GM12875 (cell line): ENCODE data around the gene TMEM87B.
A peak's percentile ranks its signal among the peaks of the same experiment; 100 is the strongest.
"Not testable (repeated sequence)": the region's sequence is repeated elsewhere in the genome, so short reads cannot be mapped to it uniquely, and the experiment has no call there.

Source experiments
- H3K4me3 ChIP-seq: one replicate; pipeline ENCODE4 v1.5.1; 2011; ENCODE audit warnings: low read depth, low read length, control low read depth
- CTCF ChIP-seq: IDR thresholded peaks from 2 replicates; pipeline ENCODE4 v1.5.1; 2011; ENCODE audit warnings: low read depth, mild to moderate bottlenecking, control low read depth, inconsistent platforms, low read length, moderate library complexity, borderline replicate concordance; ENCODE audit not compliant: insufficient read depth

TMEM87B gene

GRCh38 chr2:112056626-112056987 lies 1.5 kb downstream of the TMEM87B start:
- TF ChIP-seq CTCF = no peak
- H3K4me3 ChIP-seq = peak overlapping the region; percentile 92

GRCh38 chr2:112059671-112060070 lies 4.6 kb downstream of the TMEM87B start:
- no peak for TF ChIP-seq CTCF
- H3K4me3 ChIP-seq = no peak overlapping the region

GRCh38 chr2:112061299-112061698 lies 6.2 kb downstream of the TMEM87B start:
- no peak overlapping the region for H3K4me3 ChIP-seq
- TF ChIP-seq CTCF = no peak

- no peak for TF ChIP-seq CTCF
- H3K4me3 ChIP-seq = no peak overlapping the region
These were observed 6.8 kb downstream of the TMEM87B start for GRCh38 chr2:112061840-112062239.

DNA sequence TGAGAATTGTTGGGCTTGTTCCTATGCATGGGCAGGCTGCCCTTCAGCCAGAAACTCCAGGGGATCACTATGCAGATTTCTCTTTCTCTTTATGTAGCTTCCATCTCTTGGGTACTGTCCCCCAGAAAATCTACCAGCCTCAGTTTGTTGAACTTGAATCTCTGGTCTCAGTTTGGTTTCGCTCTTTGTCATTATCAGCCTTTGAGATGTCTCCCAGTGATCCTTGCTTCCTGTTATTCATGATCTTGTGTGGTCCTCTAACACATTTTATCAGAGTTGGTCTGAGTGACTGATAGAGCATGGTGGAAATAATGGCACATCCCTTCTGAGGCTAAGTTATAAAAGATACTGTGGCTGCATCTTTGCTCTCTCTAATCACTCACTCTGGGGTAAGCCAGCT lies 7.8 kb downstream of the TMEM87B start:
- H3K4me3 ChIP-seq = no peak overlapping the region
- no peak for TF ChIP-seq CTCF

- no peak overlapping the region for H3K4me3 ChIP-seq
- no peak for TF ChIP-seq CTCF
These were observed 10.4 kb downstream of the TMEM87B start for GRCh38 chr2:112065486-112065885.

GRCh38 chr2:112065966-112066365 lies 10.9 kb downstream of the TMEM87B start:
- H3K4me3 ChIP-seq = no peak overlapping the region
- TF ChIP-seq CTCF = no peak

DNA sequence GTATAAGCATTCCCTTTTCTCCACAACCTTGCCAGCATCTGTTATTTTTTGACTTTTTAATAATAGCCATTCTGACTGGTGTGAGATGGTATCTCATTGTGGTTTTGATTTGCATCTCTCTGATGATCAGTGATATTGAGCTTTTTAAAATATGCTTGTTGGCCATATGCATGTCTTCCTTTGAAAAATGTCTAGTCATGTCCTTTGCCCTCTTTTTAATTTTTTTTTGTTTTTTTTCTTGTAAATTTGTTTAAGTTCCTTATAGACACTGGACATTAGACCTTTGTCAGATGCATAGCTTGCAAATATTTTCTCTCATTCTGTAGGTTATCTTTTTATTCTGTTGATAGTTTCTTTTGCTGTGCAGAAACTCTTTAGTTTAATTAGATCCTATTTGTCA lies 14.7 kb downstream of the TMEM87B start:
- H3K4me3 ChIP-seq = not testable (repeated sequence)
